ENCODE data around the gene URB2. TPM values are rescaled to one million over a fixed set of nuclear protein-coding genes. Genes with fewer than 3 reads are reported as not detected.

Gene URB2
- total RNA-seq, 1 experiment from 2014 or later = 53.2 TPM

- no peak overlapping the region for H2BK20ac ChIP-seq (ENCODE audit: low read depth, low read length, poor library complexity, severe bottlenecking)
- H4K91ac ChIP-seq (ENCODE audit: insufficient read length, low read depth, low read length) = no peak overlapping the region
- no peak overlapping the region for H3K9ac ChIP-seq (ENCODE audit: extremely low read depth, insufficient read length, low read length)
- no peak overlapping the region for H2AFZ ChIP-seq (ENCODE audit: low read length)
- H3K9me3 Mint-ChIP-seq = no peaks in the 10 kb centered on the region
- H3K23me2 ChIP-seq (ENCODE audit: insufficient read length, low read depth, low read length, poor library complexity, severe bottlenecking) = no peaks in the 10 kb centered on the region
- no peak overlapping the region for H3T11ph ChIP-seq (ENCODE audit: low read length)
- no peak overlapping the region for H2AK5ac ChIP-seq (ENCODE audit: insufficient read length, low read length)
- no peaks in the 10 kb centered on the region for H3K79me2 ChIP-seq (ENCODE audit: insufficient read depth, low read length)
- no peaks in the 10 kb centered on the region for H3K27me3 Mint-ChIP-seq (ENCODE audit: low read depth)
- H3K4me2 ChIP-seq (ENCODE audit: insufficient read depth, insufficient read length, low read length) = no peak overlapping the region
- H3K4me3 Mint-ChIP-seq = no peak overlapping the region
- H3K79me1 ChIP-seq (ENCODE audit: insufficient read depth, low read depth, low read length, poor library complexity, severe bottlenecking) = no peaks in the 10 kb centered on the region
- H4K5ac ChIP-seq (ENCODE audit: insufficient read length, low read depth, low read length) = no peak overlapping the region
- H4K20me1 ChIP-seq (ENCODE audit: control insufficient read depth, insufficient read depth, insufficient read length) = no peaks in the 10 kb centered on the region
- H3K4me1 Mint-ChIP-seq = no peaks in the 10 kb centered on the region
- no peaks in the 10 kb centered on the region for H3K9me3 ChIP-seq (ENCODE audit: control insufficient read depth, low read depth, low read length)
- H2BK5ac ChIP-seq (ENCODE audit: insufficient read length, low read length) = no peak overlapping the region
- no peak overlapping the region for H3K4ac ChIP-seq (ENCODE audit: low read depth, low read length)
- no peak overlapping the region for H3K56ac ChIP-seq (ENCODE audit: insufficient read length, low read depth, low read length)
- no peak overlapping the region for H2BK120ac ChIP-seq (ENCODE audit: low read depth, low read length, poor library complexity, severe bottlenecking)
- no peak for TF ChIP-seq CTCF (conservative IDR thresholded peaks at IDR 0.05)
- H3K36me3 Mint-ChIP-seq (ENCODE audit: insufficient read depth in 1 of 3, low read depth in 3 of 3) = peaks cover 28 to 83% (median 64%) of the 10 kb centered on the region in 3 experiments; a peak in 6 of 7 replicates
- no peak overlapping the region for H3K23ac ChIP-seq (ENCODE audit: insufficient read length, low read depth, low read length)
- H2BK15ac ChIP-seq (ENCODE audit: low read depth, low read length) = no peak overlapping the region
- WGBS (ENCODE audit: extremely low coverage, insufficient read length, low lambda C conversion rate) = no CpG with 5 or more reads among the region's 3 CpGs
- no peaks in the 10 kb centered on the region for H3K27me3 ChIP-seq (ENCODE audit: insufficient read depth, low read length)
- no peak overlapping the region for H4K8ac ChIP-seq (replicated peaks; ENCODE audit: insufficient read length, low read depth, low read length)
- H3K4me1 ChIP-seq (ENCODE audit: insufficient read depth, low read length) = no peaks in the 10 kb centered on the region
- no peak overlapping the region for H3K27ac ChIP-seq (ENCODE audit: insufficient read length, low read depth, low read length)
- no peak overlapping the region for H3K18ac ChIP-seq (ENCODE audit: insufficient read length, low read depth, low read length)
- H3K27ac Mint-ChIP-seq = no peak overlapping the region
- no peak for DNase-seq
- no peak overlapping the region for H2BK12ac ChIP-seq (ENCODE audit: insufficient read length, low read depth, low read length)
- H3K14ac ChIP-seq (ENCODE audit: insufficient read depth, low read length) = no peak overlapping the region
Observed at GRCh38 chr1:229651546-229651945, 25.5 kb downstream of the URB2 start.

Data from H9 (cell line).